Ovary (tissue), 3 donors: ENCODE data around the gene KCNAB3.

Experiments used
- CTCF ChIP-seq, 3 donors: fragments of 450-650 bp in 2 of 3; fragments of 200-600 bp in 1 of 3; IDR thresholded peaks; one replicate each; pipeline versions ENCODE4 v1.5.1 to v1.8.0; 2016 to 2022; ENCODE audit warnings: antibody characterized with exemption in 3 of 3, mild to moderate bottlenecking in 1 of 3
- EP300 ChIP-seq: sonication (generic); formaldehyde crosslinking; IDR thresholded peaks from one replicate; pipeline ENCODE4 v1.6.1; 2017; ENCODE audit warnings: antibody characterized with exemption
- POLR2A ChIP-seq: fragments of 450-650 bp; IDR thresholded peaks from one replicate; pipeline ENCODE4 v1.6.1; 2017; ENCODE audit warnings: antibody characterized with exemption, mild to moderate bottlenecking, moderate library complexity
- donor health status: DM: no; HTN: no; CAD: no.

- TF ChIP-seq CTCF (IDR thresholded peaks at IDR 0.05) (no peak), EP300 (no peak), POLR2A (no peak)
Measured at GRCh38 chr17:7955414-7956227, 26.0 kb upstream of the KCNAB3 start.
